Endothelial cell of umbilical vein (primary cell): ENCODE measurements around the gene PPM1L.

Experiments
- JUN ChIP-seq: IDR thresholded peaks from 2 replicates; pipeline ENCODE4 v1.6.1; 2011; ENCODE audit warnings: borderline replicate concordance, low read depth; ENCODE audit not compliant: insufficient read length, insufficient read depth
- MYC ChIP-seq: IDR thresholded peaks from one replicate; pipeline ENCODE4 v1.6.1; 2011; ENCODE audit warnings: mild to moderate bottlenecking, low read depth, low read length
- POLR2A ChIP-seq: IDR thresholded peaks from 2 replicates; pipeline ENCODE4 v1.6.1; 2012; ENCODE audit warnings: low read depth, mild to moderate bottlenecking, control low read depth, low read length
- POLR2AphosphoS5 ChIP-seq: IDR thresholded peaks from 2 replicates; pipeline ENCODE4 v1.6.1; 2012; ENCODE audit warnings: low read depth, mild to moderate bottlenecking, control low read depth, low read length, moderate library complexity; ENCODE audit not compliant: insufficient read depth
- TF ChIP-seq, protein P1 (sequence below), 2 donors: IDR thresholded peaks; 1 replicate in 1 of 2; 2 replicates in 1 of 2; pipeline ENCODE4 v1.5.1; 2011; ENCODE audit warnings: low read length in 2 of 2, mild to moderate bottlenecking in 2 of 2, moderate library complexity in 2 of 2, control low read depth in 1 of 2, inconsistent platforms in 1 of 2, low read depth in 1 of 2; ENCODE audit not compliant: insufficient read depth in 1 of 2; ENCODE audit errors: extremely low read depth in 1 of 2
- TF ChIP-seq, protein P2 (sequence below): IDR thresholded peaks from 2 replicates; pipeline ENCODE4 v1.6.1; 2011; ENCODE audit not compliant: insufficient read depth, insufficient read length

DNA sequence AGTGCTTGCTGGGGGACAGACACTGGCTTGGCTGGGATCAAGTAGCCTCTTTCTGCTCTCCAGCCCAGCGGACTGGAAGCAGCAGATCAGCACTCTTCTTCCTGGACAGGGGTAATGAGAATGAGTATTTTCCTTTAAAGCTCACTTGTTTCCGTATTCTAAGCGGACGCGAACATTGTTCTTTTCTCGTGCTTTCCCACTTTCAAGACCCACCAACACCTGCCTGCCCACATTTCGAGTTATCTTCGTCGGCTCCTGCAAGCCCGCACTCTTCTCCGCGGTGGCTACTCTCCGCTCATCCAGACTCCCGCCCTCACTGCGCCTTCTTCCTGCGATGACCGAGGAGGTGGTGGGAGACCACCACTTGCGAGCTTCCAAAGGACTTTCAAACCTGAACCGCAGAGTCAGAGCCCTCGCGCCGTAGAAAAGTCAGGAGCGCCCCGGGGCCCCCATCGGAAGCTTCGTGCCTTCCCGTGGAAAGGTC, 1.6 kb upstream of the PPM1L start:
- TF ChIP-seq, protein P1, sequence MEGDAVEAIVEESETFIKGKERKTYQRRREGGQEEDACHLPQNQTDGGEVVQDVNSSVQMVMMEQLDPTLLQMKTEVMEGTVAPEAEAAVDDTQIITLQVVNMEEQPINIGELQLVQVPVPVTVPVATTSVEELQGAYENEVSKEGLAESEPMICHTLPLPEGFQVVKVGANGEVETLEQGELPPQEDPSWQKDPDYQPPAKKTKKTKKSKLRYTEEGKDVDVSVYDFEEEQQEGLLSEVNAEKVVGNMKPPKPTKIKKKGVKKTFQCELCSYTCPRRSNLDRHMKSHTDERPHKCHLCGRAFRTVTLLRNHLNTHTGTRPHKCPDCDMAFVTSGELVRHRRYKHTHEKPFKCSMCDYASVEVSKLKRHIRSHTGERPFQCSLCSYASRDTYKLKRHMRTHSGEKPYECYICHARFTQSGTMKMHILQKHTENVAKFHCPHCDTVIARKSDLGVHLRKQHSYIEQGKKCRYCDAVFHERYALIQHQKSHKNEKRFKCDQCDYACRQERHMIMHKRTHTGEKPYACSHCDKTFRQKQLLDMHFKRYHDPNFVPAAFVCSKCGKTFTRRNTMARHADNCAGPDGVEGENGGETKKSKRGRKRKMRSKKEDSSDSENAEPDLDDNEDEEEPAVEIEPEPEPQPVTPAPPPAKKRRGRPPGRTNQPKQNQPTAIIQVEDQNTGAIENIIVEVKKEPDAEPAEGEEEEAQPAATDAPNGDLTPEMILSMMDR (IDR thresholded peaks at IDR 0.05; ENCODE audit: extremely low read depth in 1 of 2, insufficient read depth in 1 of 2, low read depth in 1 of 2, low read length in 2 of 2) = no peak
- TF ChIP-seq JUN (no peak), POLR2A (no peak), MYC (no peak), POLR2AphosphoS5 (no peak)
- TF ChIP-seq, protein P2, sequence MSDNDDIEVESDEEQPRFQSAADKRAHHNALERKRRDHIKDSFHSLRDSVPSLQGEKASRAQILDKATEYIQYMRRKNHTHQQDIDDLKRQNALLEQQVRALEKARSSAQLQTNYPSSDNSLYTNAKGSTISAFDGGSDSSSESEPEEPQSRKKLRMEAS = no peak
